Activated T-cell treated with anti-CD3 and anti-CD28 coated beads for 1 hour (primary cell): ENCODE data around the gene MLXIPL.
"Not testable (repeated sequence)": the region's sequence is repeated elsewhere in the genome, so short reads cannot be mapped to it uniquely, and the experiment has no call there.

Source experiments
- DNase-seq: peaks from one replicate; pipeline ENCODE4 v3.0.0-alpha.2; 2020; ENCODE audit warnings: low read depth

The MLXIPL gene

DNA sequence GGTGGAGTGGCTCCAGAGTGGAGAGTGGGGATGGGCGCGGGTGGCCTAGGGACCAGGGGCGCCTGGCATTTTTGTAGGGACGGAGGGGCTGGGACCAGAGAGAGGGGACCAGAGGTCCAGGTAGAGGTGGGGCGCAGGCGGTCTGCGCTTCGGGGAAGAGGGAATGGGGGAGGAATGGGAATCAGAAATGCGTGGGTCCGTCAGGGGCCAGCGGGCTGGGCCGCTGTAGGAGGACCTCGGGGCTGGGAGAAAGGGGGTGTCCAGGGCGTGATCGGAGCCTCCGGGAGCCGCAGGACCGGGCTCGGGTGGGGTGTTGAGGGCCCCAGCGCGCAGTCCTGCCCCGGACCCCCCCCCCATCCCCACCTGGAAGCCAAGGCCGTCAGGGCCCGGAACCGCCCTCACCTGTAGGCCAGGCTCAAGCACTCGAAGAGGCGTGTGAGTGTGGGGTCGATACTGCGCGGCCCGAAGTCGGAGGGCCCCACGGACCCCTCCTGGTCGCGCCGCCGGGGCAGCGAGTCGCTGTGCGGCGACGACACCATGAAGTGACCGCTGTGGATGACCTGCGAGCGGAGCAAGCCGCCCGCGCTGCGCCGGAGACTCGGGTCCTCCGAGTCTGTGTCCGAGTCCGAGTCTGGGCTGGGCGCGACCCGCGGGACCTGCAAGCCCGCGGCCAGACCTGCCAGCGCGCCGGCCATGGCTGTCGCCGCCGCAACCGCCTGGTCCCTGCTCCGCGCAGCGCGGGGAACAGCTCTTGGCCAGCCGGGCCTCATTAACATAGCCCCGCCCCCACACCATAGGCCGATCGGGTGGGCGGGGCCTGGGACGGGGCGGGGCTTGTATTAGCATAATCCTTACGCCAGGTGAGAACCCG, at the start of gene MLXIPL:
Gene MLXIPL, minus strand, starts transcription at position 725 of the 871 bp plus-strand sequence. Its CDS starts 30 bp downstream, at position 695.
- peak; percentile 33 for DNase-seq

DNA sequence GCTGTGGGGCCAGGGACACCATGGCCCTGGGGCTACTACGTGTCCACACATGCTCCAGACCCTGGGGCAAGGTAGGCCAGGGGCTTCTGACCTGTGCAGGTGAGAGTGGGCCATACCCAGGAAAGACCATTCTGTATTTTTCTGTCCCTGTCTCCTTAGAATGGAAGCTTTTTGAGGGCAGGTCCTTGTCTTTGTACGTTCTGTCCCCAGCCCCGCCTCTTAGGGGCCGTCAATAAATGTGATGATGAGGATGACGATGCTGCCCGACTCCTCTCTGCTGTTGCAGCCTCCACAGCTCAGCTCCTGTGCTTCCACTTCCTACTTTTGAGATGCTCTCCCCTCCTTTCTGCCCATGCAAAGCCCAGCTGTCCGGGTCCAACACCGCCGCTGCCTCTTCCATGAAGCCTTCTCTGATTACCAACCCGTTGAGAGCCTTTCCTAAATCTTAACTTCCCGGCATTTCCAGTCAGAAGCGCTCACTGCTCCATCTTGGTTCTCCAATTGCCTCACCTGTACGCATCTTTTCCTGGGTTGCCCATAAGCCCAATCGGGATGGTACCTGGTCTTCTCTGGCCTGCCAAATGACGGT, 47.6 kb upstream of the MLXIPL start:
- no peak for DNase-seq

DNA sequence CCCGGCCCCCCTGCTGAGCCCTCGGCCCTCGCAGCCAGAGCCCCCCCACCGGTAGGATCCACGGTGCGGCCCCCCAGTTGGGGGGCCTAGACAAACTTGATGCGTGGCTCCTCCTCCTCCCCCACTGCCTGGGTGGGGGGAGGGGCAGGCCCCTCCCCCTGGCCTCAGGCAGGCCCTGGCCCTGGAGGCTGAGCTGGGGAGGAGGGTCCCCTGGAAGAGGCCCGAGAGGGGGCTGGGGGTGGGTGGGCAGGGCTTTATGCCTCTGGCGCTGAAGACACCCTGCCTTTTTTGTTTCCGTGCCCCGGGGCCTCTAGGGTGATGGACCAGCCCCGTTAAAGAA, 47.0 kb upstream of the MLXIPL start:
- no peak for DNase-seq

GRCh38 chr7:73669858-73670385, 45.6 kb upstream of the MLXIPL start:
- DNase-seq, result no peak

DNA sequence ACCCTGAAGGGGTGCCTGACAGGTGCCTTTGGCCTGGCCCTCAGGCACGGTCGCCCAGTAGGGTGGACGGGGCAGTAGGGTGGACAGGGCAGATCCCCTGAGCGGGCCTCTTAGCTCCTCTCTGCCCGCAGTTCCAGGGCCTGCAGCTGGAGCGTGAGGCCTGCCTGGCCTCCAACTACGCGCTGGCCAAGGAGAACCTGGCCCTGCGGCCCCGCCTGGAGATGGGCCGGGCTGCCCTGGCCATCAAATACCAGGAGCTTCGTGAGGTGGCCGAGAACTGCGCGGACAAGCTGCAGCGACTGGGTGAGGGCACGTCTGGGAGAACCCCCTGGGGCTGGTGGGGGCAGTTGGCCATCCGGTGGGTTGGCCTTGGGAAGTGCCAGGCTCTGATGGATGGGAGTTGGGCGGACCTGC, 45.0 kb upstream of the MLXIPL start:
- DNase-seq, result no peak

GRCh38 chr7:73668886-73669230, 44.5 kb upstream of the MLXIPL start:
- DNase-seq, result no peak

GRCh38 chr7:73668103-73668885, 44.0 kb upstream of the MLXIPL start:
- no peak for DNase-seq

GRCh38 chr7:73667344-73668102, 43.2 kb upstream of the MLXIPL start, which contains the start of gene VPS37D:
Gene VPS37D, plus strand, starts transcription at chr7:73667831. Its CDS starts 128 bp downstream, at chr7:73667959.
- peak; percentile 97 for DNase-seq

DNA sequence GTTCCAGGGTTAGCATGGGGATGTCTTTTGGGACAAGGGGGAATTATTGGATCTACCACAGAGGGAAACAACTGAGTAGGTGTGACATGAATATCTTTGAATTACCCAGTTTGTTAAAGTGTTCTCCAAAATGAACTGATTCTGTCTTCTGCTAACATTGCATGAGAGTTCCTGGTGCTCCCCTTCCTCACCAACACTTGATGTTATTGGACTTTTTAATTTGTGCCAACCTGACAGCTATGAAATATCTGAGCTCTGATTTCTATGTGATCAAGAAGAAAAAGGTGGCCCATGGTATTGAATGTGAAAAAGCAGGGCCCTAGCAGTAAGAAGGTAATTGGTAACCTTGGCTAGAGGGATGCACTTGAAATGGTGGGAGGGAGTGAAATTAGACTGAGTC, 38.7 kb upstream of the MLXIPL start:
- DNase-seq, result no peak

GRCh38 chr7:73660594-73660993, 36.3 kb upstream of the MLXIPL start:
- DNase-seq, result not testable (repeated sequence)

DNA sequence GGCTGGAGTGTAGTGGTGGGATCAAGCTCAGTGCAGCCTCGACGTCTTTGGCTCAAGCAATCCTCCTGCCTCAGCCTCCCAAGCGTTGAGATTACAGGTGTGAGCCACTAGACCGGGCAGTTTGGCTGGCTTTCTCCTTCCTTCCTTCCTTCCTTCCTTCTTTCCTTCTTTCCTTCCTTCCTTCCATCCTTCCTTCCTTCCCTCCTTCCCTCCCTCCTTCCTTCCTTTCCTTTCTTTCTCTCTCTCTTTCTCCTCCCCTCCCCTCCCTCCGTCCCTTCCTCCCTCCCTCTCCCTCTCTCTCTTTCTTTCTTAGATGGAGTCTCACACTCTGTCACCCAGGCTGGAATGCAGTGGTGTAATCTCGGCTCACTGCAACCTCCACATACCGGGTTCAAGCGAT, 35.7 kb upstream of the MLXIPL start:
- no peak for DNase-seq

GRCh38 chr7:73655309-73655708, 31.0 kb upstream of the MLXIPL start:
- not testable (repeated sequence) for DNase-seq

GRCh38 chr7:73652541-73652949, 28.2 kb upstream of the MLXIPL start:
- no peak for DNase-seq

DNA sequence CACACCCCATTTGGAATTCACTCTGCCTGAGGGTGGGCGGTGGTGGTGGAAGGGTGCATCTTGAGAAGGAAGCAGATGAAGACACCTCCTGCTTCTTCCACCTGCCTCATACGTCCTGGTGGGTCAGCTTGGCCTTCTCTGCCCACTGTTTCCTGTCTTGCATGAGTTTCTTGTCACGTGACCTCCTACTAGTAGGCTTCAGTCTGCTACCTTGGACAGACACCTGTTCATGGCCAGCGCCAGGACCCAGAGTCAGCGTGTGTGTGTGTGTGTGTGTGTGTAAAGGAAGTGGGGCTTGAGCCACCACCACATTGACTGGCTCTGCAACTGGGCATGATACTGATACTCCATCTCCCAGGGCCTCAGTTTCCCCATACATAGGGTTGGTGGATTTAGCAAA, 26.2 kb upstream of the MLXIPL start:
- DNase-seq, result no peak

- no peak for DNase-seq
Observed at GRCh38 chr7:73649576-73649975, 25.3 kb upstream of the MLXIPL start.

GRCh38 chr7:73648593-73649332, 24.4 kb upstream of the MLXIPL start:
- no peak for DNase-seq

DNA sequence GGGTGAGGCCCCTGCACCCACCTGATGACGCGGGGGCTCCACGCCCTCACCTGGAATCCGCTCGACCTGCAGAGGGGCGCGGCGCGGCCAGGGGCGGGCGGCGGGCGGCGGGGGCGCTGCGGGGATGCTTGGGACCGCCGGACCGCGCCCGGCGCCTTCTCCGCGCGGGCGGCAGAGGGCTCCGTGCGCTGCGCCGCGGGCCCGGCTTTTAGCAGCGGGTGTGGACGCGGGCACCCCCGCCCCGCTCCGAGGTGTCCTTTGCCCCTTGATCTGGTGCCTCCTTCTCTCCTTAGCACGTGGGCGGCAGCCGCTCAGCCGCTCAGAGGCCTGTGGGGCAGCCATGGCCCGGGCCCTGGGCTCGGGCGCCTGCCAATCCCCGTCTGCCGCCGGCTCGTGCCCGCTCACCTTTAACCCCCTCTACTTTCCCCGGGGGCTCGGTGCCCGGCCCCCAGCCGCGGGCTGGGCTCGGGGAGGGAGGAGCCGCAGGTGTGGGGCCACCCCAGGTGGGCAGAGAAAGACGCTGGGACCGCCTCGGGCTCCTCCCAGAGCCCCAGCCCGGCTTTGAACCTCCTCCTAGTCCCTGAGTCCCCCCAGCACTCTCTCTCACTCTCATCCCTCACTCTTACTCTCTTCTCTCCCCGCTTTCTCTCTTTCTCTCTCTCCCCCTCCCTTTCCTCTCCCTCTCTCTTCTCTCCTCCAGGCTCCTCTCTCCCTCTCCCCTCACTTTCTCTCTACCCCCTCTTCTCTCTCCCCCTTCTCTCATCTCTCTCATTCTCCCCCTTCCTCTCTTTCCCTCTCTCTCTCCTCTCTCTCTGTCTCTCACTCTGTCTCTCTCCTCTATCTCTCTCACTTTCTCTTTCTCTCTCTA, 23.6 kb upstream of the MLXIPL start:
- peak; percentile 17 for DNase-seq

GRCh38 chr7:73646785-73647724, 22.7 kb upstream of the MLXIPL start:
- no peak for DNase-seq

GRCh38 chr7:73645643-73646174, 21.4 kb upstream of the MLXIPL start:
- DNase-seq, result no peak
